IMR-90 (cell line): Measurements from ENCODE around the gene CFAP300. TPM values are rescaled to one million over a fixed set of nuclear protein-coding genes. Genes with fewer than 3 reads are reported as not detected.

Experiments used
- ATAC-seq: fragments of 200-7000 bp; cut with Tn5 transposase; 2 replicates; pipeline ENCODE4 v1.9.1; 2020; ENCODE audit warnings: low read depth, mild to moderate bottlenecking, moderate library complexity
- BruUV-seq: library from RNA; stranded (reverse); fragments of 400-500 nt; replicated peaks from 2 replicates; lab custom pipeline; 2021; lab: Mats Ljungman, UMichigan
- CTCF ChIA-PET: fragments of 300-600 bp; formaldehyde crosslinking; extraction: SDS; loops from one replicate; lab custom pipeline; 2021; ENCODE audit warnings: antibody characterized with exemption; lab: Yijun Ruan, JAX
- POLR2A ChIA-PET: fragments of 300-600 bp; sonication (Branson Sonifier 250); formaldehyde crosslinking; loops from one replicate; lab custom pipeline; 2022; ENCODE audit warnings: antibody characterized with exemption; ENCODE audit not compliant: unreplicated experiment; lab: Charles Lee
- DNase-seq: peaks from one replicate; pipeline ENCODE4 v3.0.0; 2013
- H2AFZ ChIP-seq: replicated peaks from 2 replicates; pipeline ENCODE3; 2013; ENCODE audit warnings: low read length, mild to moderate bottlenecking; ENCODE audit not compliant: poor library complexity
- H2AK5ac ChIP-seq: 2 replicates; pipeline ENCODE4 v1.6.1; 2013; ENCODE audit warnings: low read depth, low read length, inconsistent platforms
- H2AK9ac ChIP-seq: replicated peaks from 2 replicates; pipeline ENCODE3; 2013; ENCODE audit warnings: mild to moderate bottlenecking, low read depth, low read length, moderate library complexity; ENCODE audit not compliant: poor library complexity
- H2BK120ac ChIP-seq: 2 replicates; pipeline ENCODE4 v1.6.1; 2013; ENCODE audit warnings: low read depth, low read length, inconsistent platforms
- H2BK15ac ChIP-seq: 3 replicates; pipeline ENCODE4 v1.6.1; 2013; ENCODE audit warnings: low read depth, low read length, inconsistent platforms
- H2BK20ac ChIP-seq: 2 replicates; pipeline ENCODE4 v1.6.1; 2013; ENCODE audit warnings: low read depth, mild to moderate bottlenecking, inconsistent platforms, low read length, moderate library complexity
- H2BK5ac ChIP-seq: 2 replicates; pipeline ENCODE4 v1.6.1; 2013; ENCODE audit warnings: mild to moderate bottlenecking, low read depth, low read length, inconsistent platforms; ENCODE audit not compliant: poor library complexity, severe bottlenecking
- H3K14ac ChIP-seq: replicated peaks from 2 replicates; pipeline ENCODE4 v1.6.1; 2013; ENCODE audit warnings: low read depth, low read length, inconsistent platforms
- H3K18ac ChIP-seq: 2 replicates; pipeline ENCODE4 v1.6.1; 2013; ENCODE audit warnings: low read depth, low read length, control low read depth
- H3K23ac ChIP-seq: 2 replicates; pipeline ENCODE4 v1.6.1; 2013; ENCODE audit warnings: low read depth, low read length, inconsistent platforms
- H3K27ac ChIP-seq: 2 replicates; pipeline ENCODE4 v1.5.1; 2013; ENCODE audit warnings: mild to moderate bottlenecking, control low read depth, low read length; ENCODE audit not compliant: insufficient read depth
- H3K27me3 ChIP-seq: 2 replicates; pipeline ENCODE4 v1.6.1; 2013; ENCODE audit warnings: low read length; ENCODE audit not compliant: control insufficient read depth, insufficient read depth
- H3K36me3 ChIP-seq: 2 replicates; pipeline ENCODE4 v1.6.1; 2013; ENCODE audit warnings: low read length, mixed read lengths; ENCODE audit not compliant: control insufficient read depth, insufficient read depth
- H3K4ac ChIP-seq: 2 replicates; pipeline ENCODE4 v1.6.1; 2013; ENCODE audit warnings: low read depth, low read length, inconsistent platforms
- H3K4me1 ChIP-seq: 2 replicates; pipeline ENCODE4 v1.6.1; 2013; ENCODE audit warnings: low read length, mixed read lengths; ENCODE audit not compliant: control insufficient read depth, insufficient read depth
- H3K4me2 ChIP-seq: 2 replicates; pipeline ENCODE4 v1.6.1; 2013; ENCODE audit warnings: low read depth, mild to moderate bottlenecking, control low read depth, low read length, moderate library complexity
- H3K4me3 ChIP-seq: 2 replicates; pipeline ENCODE4 v1.5.1; 2013; ENCODE audit warnings: low read depth, mild to moderate bottlenecking, control low read depth, low read length, moderate library complexity; ENCODE audit not compliant: insufficient read depth
- H3K56ac ChIP-seq: 2 replicates; pipeline ENCODE4 v1.6.1; 2013; ENCODE audit warnings: low read length, inconsistent platforms; ENCODE audit not compliant: insufficient read depth; ENCODE audit errors: extremely low read depth
- H3K79me1 ChIP-seq, 2 experiments: 2 replicates each; pipeline ENCODE4 v1.6.1; 2013; ENCODE audit warnings: low read length in 2 of 2, inconsistent platforms in 1 of 2, low read depth in 1 of 2
- H3K9ac ChIP-seq: 2 replicates; pipeline ENCODE4 v1.6.1; 2013; ENCODE audit warnings: low read depth, low read length, control low read depth
- H3K9me1 ChIP-seq: 2 replicates; pipeline ENCODE4 v1.6.1; 2013; ENCODE audit warnings: low read length, inconsistent platforms; ENCODE audit not compliant: insufficient read depth
- H3K9me3 ChIP-seq: 2 replicates; pipeline ENCODE4 v1.6.1; 2013; ENCODE audit warnings: low read length; ENCODE audit not compliant: control insufficient read depth, insufficient read depth
- H4K20me1 ChIP-seq: 2 replicates; pipeline ENCODE4 v1.6.1; 2013; ENCODE audit warnings: low read length, inconsistent platforms; ENCODE audit not compliant: insufficient read depth
- H4K5ac ChIP-seq: 2 replicates; pipeline ENCODE4 v1.6.1; 2013; ENCODE audit warnings: mild to moderate bottlenecking, low read depth, low read length, control low read depth
- H4K8ac ChIP-seq, 2 experiments: 2 replicates each; pipeline ENCODE4 v1.6.1; 2013; ENCODE audit warnings: low read depth in 2 of 2, low read length in 2 of 2, control low read depth in 1 of 2, inconsistent platforms in 1 of 2
- H4K91ac ChIP-seq: 2 replicates; pipeline ENCODE4 v1.6.1; 2013; ENCODE audit warnings: low read depth, low read length, inconsistent platforms; ENCODE audit not compliant: insufficient read depth
- CHD1 ChIP-seq: IDR thresholded peaks from 2 replicates; pipeline ENCODE4 v1.6.1; 2012; ENCODE audit warnings: low read depth, low read length, improper control_type of control experiment
- NFE2L2 ChIP-seq: fragments of 150-350 bp; IDR thresholded peaks from 2 replicates; pipeline ENCODE4 v1.6.1; 2016; ENCODE audit warnings: low read depth, mild to moderate bottlenecking, low read length
- POLR2A ChIP-seq: IDR thresholded peaks from 2 replicates; pipeline ENCODE4 v1.6.1; 2012; ENCODE audit warnings: mild to moderate bottlenecking, low read depth, low read length
- RAD21 ChIP-seq: IDR thresholded peaks from 2 replicates; pipeline ENCODE4 v1.6.1; 2012; ENCODE audit warnings: low read length, improper control_type of control experiment
- RFX5 ChIP-seq: IDR thresholded peaks from 2 replicates; pipeline ENCODE4 v1.8.0; 2012; ENCODE audit warnings: low read depth, mild to moderate bottlenecking, low read length, moderate library complexity
- WGBS, 2 experiments: methylation state at CpG; one replicate each; pipeline versions ENCODE4 v1.1.5 to v1.1.7; 2013; ENCODE audit warnings: missing lambda C conversion rate in 2 of 2; ENCODE audit not compliant: insufficient read length in 1 of 2; ENCODE audit errors: extremely low coverage in 2 of 2; 5-methylcytosine and 5-hydroxymethylcytosine counted together
- dilution Hi-C: fragments of 300-500 bp; cut with HindIII; formaldehyde crosslinking; loops from one replicate; pipeline ENCODE4 v1.14.3; 2018; ENCODE audit warnings: low sequenced_read_pairs; ENCODE audit not compliant: unreplicated experiment
- in situ Hi-C: fragments of 300-500 bp; cut with MboI; formaldehyde crosslinking; loops from 3 replicates; pipeline ENCODE4 v1.14.3; 2019; ENCODE audit warnings: low sequenced_read_pairs, inconsistent platforms, mixed read lengths
- intact Hi-C: fragments of 100-400 bp; cut with micrococcal nuclease; formaldehyde crosslinking; loops from 2 replicates; pipeline ENCODE4 v1.10.0; 2022
- polyA plus RNA-seq, 3 experiments: library from polyadenylated mRNA; depleted of rRNA; stranded (reverse); fragments of >200 nt; gene quantifications; 2 replicates each; pipeline ENCODE4 v1.2.3, GENCODE V29; 2012; ENCODE audit warnings: low replicate concordance in 1 of 3
- total RNA-seq: library from RNA; depleted of rRNA; stranded (reverse); fragments of >200 nt; gene quantifications from 2 replicates; pipeline ENCODE4 v1.2.3, GENCODE V29; 2012
- TF ChIP-seq, protein P1 (sequence below): conservative IDR thresholded peaks from 2 replicates; pipeline ENCODE4 v1.5.1; 2012; ENCODE audit warnings: mild to moderate bottlenecking, low read depth, low read length, improper control_type of control experiment

The CFAP300 gene
- total and polyA plus RNA-seq, 2 of the 4 experiments (the other 2 are of a cell fraction), result 0.90 to 1.8 TPM

DNA sequence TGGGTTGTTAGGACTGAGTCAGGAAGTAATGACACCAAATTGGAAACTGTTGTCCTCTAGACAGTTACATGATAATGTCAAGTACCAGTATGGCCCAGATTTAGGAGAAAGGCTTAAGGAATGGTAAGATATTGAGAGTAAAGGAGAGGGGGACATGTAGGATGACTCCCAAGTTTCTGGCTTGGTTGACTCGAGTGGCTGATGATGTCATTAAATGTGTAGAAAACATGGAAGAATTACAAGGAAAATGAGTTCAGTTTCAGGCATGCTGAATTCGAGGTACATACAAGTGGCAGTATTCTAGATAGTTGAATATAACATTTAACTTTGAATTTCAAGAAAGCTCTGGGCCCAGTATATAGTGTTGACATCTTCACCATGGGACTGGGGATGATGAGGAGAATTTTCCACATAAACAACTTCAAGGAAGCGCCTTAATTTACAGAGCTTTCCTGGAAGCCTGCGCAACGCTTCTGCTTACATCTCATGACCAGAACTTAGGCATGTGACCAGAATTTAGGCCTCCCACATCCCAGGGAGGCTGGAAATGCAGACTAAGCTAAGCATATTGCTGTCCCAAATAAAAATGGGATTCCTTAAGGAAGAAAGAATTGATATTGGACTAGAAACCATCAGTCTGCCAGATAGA lies 3.8 kb downstream of the CFAP300 start:
- H3K27me3 ChIP-seq, result no peaks in the 10 kb centered on the region
- no peak overlapping the region for H4K8ac ChIP-seq
- H3K4me3 ChIP-seq, result no peak overlapping the region
- H3K4me1 ChIP-seq, result no peaks in the 10 kb centered on the region
- H3K56ac ChIP-seq, result no peak overlapping the region
- dilution Hi-C loops, result no loop called here
- no peak overlapping the region for H2AFZ ChIP-seq
- TF ChIP-seq NFE2L2 (no peak), CHD1 (no peak), RFX5 (no peak), RAD21 (no peak), POLR2A (no peak)
- TF ChIP-seq, protein P1, sequence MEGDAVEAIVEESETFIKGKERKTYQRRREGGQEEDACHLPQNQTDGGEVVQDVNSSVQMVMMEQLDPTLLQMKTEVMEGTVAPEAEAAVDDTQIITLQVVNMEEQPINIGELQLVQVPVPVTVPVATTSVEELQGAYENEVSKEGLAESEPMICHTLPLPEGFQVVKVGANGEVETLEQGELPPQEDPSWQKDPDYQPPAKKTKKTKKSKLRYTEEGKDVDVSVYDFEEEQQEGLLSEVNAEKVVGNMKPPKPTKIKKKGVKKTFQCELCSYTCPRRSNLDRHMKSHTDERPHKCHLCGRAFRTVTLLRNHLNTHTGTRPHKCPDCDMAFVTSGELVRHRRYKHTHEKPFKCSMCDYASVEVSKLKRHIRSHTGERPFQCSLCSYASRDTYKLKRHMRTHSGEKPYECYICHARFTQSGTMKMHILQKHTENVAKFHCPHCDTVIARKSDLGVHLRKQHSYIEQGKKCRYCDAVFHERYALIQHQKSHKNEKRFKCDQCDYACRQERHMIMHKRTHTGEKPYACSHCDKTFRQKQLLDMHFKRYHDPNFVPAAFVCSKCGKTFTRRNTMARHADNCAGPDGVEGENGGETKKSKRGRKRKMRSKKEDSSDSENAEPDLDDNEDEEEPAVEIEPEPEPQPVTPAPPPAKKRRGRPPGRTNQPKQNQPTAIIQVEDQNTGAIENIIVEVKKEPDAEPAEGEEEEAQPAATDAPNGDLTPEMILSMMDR, result no peak
- H3K14ac ChIP-seq, result no peak overlapping the region
- no peak overlapping the region for H3K18ac ChIP-seq
- H3K4ac ChIP-seq, result no peak overlapping the region
- no TSS peak for BruUV-seq
- H4K20me1 ChIP-seq, result no peaks in the 10 kb centered on the region
- ChIA-PET CTCF (no interaction called here), POLR2A (interaction anchor here (0.6 kb wide), 1 partner anchor 13 kb away, joined by 3 read pairs; no protein-coding TSS in a partner anchor)
- no peak for DNase-seq
- H4K5ac ChIP-seq, result no peak overlapping the region
- no peak overlapping the region for H2BK120ac ChIP-seq
- ATAC-seq, result no peak
- H3K79me1 ChIP-seq, result no peaks in the 10 kb centered on the region
- no peaks in the 10 kb centered on the region for H3K9me3 ChIP-seq
- no peaks in the 10 kb centered on the region for H3K36me3 ChIP-seq
- intact Hi-C loops, result no loop called here
- no peak overlapping the region for H3K23ac ChIP-seq
- no peak overlapping the region for H2BK5ac ChIP-seq
- no peaks in the 10 kb centered on the region for H3K9me1 ChIP-seq
- no peak overlapping the region for H3K4me2 ChIP-seq
- no peak overlapping the region for H4K91ac ChIP-seq
- no peak overlapping the region for H2BK20ac ChIP-seq
- 100% methylated on average over 1 of the region's 5 CpGs; no CpG with 5 or more reads in 1 of the 2 experiments for WGBS, 2 experiments
- no peak overlapping the region for H3K27ac ChIP-seq
- H2BK15ac ChIP-seq, result no peak overlapping the region
- H2AK9ac ChIP-seq, result no peak overlapping the region
- no peak overlapping the region for H2AK5ac ChIP-seq
- H3K9ac ChIP-seq, result no peak overlapping the region
- in situ Hi-C loops, result no loop called here
